NCI-H82 (cell line): ENCODE results near the gene MAP4K5.
"Not testable (repeated sequence)": the region's sequence is repeated elsewhere in the genome, so short reads cannot be mapped to it uniquely, and the experiment has no call there.

Experiments
- DNase-seq: peaks from one replicate; lab custom pipeline; 2025; lab: John Stamatoyannopoulos, UW

MAP4K5 gene

DNA sequence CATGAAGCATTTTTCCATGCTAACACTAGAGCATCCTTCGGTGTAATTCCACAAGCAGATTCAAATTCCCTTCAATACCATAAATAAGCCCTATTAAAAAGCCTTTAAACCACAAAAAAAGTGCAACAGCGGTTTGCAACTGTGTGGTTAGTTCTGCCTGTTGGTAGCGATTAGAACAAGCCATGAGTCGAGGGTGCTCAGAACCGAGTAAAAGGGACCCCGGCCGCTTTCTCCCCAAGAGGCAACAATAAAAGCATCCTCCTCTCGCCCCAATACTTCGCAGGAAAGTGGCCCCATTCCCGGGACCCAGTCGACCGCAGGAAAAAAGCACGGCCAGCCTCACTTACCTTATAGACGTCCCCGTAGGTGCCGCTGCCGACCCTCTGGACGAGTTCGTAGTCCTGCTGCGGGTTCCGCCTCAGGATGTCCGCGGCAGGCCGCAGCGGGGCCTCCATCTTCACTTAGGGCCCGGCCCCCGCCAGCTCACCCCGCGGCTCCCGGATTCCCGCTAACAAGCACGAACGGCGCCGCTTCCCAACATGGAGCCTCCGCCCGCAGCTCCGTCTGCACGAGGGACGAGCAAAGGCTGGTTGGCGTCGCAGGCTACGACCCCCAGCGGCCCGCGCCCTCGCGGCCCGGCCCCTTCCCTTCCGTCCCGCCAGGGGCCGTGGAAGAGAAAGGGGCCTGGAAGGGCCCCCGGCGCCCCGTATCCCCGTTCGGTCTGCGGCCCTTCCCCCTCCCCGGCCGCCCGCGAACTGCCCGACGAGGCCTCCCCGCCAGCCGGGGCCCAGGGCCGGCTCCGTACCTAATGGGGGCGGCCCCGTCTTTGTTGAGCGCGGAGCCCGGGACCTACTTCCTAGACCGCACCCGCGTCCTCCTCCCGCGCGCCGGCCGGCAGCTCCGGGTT lies 521 bp downstream of the MAP4K5 start:
- peak; percentile 64 for DNase-seq

DNA sequence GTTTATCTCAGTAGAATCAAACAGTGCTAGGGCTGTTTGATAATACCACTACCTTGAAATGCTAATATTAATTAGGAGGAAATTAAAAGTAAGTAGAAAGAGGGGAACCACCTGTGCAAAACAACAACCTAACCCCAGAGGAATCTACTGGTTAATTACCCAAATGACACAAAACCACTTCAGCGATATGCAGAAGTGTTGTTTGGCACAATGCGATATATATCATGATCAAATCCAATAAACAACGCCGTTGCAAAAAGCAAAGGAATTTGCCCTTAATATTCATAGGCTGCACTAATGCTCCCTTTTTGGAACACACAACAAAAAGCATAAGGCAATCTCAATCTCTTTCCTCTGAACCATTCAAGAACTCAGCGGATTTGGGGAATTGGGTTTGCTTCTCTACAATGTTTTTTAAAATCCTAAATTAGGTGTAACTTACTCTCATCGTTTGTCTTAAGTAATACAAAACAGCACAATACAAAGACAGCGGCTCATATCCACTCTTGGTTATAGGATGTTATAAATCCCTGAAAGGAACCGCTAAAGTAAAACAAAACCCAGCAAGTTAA lies 1.5 kb downstream of the MAP4K5 start:
- DNase-seq = no peak

DNA sequence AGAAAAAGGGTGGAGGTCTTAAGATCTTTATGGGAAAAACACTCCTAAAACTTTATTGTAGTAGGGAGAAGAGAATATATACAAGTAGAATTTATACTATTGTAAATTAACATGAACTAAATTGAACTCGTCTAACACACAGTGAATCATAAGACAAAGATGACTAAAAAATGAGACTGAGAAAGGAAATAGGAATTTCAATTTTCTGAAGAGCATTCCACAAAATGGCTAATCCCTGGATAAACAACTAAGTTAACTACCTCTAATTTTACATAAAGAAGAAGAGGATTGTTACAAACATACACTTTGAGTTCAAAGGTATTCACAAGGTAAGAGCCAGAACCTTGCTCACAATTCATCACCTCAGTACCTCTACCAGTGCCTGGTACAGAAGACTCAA lies 2.0 kb downstream of the MAP4K5 start:
- DNase-seq = no peak

DNA sequence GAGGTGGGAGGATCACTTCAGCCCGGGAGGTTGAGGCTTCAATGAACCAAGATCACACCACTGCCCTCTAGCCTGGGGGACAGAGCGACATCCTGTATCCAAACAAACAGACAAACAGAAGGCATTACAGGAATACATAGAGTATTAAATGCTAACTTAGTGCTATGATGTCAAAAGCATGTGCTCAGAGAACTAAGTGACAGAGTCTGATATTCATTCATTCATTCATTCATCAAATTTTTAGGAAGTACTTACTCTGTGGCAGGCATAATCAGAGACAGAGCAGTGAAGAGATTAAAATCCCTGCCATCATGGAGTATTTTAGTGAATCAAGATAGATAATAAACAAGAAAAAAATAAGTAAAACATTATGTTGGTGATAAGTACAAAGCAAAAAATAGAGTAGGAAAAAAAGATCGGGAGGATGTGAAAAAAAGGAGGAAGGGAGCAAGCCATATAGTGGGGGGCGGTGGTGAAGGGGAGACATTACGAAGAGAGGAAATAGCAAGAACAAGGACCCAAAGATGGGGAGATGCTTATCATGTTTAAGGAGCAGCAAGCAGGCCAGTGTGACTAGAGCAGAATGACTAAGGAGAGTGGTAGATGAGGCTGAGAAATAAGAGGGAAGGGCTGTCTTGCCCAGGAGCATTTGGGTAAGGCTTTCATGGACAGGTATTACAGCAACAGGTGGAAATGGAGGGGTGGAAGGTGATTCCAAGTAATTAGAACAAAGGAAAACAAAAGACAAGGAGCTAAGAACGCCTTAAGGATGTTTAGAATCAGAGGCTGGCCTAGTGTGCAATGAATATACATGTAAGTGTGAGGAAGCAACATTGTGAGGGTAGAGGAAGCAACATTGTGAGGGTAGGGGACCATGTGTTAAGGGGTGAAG lies 2.8 kb downstream of the MAP4K5 start:
- no peak for DNase-seq

DNA sequence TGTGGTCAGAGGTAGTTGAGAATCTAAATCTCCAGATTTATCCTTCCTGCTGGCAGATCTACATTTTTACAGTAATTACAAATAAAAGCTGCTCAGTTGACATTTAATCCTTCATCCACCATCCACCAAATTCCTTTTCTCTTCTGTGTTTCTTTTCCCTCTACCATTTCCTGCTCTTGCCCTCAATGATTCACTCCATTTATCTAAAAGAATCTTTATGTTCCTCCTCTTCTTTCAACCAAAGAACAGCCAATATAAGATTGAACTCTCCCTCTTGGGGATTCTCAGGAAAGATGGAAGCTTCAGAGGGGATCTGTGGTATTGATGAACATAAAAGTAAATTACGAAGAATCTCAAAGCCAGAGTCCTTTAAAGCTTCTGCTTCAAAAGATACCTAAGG lies 4.4 kb downstream of the MAP4K5 start:
- no peak for DNase-seq

DNA sequence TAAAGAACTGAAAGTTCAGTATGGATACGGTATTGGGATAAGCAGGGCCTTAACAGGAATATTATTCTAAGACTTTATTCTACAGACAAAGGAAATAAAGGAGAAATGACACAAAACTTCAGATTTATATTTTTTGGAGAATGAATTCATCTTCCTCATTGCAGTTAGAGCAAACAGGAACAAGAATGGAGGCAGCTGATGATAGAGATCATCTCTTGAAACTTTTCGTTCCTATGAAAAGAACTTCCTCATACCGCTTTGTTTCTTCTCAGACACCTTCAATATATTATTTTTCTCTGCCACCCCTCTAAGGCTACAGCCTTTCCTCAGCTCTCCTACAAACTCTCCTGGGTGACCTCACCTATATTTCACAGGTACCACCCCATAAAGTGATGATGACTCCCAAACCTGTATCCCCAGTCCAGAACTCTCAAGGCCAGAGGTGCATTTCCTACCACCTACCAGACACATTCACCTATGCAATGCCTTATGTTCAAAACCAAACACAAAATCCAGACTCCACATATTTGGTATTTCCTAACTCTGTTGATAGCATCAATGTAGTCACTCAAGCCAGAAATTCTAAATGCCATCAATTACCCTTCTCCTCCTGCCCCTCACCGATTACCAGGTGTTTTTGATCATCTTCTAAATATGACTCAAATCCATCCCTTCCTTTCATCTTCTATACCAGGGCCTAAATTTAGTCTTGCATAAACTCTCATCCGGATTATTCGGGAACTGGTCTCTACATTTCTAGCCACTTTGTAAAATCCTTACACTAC lies 7.4 kb downstream of the MAP4K5 start:
- no peak for DNase-seq

DNA sequence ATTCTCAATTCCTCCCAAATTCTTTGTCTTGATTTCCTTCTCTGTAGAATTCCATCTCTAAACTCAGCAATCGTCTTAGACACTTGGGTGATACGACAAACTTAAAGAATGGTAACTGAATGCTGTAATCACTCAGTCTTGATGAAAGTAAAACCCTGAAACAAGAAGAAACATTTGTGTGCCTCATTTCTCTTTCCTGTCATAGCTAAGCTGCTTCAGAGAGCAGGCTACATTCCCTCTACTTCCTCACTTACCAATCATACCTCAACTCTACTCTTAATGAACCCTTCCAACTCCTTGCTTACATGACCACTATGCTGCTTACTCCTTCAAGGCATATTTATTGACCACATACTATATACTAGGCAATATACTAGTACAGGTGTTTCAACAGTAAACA lies 8.3 kb downstream of the MAP4K5 start:
- no peak for DNase-seq

DNA sequence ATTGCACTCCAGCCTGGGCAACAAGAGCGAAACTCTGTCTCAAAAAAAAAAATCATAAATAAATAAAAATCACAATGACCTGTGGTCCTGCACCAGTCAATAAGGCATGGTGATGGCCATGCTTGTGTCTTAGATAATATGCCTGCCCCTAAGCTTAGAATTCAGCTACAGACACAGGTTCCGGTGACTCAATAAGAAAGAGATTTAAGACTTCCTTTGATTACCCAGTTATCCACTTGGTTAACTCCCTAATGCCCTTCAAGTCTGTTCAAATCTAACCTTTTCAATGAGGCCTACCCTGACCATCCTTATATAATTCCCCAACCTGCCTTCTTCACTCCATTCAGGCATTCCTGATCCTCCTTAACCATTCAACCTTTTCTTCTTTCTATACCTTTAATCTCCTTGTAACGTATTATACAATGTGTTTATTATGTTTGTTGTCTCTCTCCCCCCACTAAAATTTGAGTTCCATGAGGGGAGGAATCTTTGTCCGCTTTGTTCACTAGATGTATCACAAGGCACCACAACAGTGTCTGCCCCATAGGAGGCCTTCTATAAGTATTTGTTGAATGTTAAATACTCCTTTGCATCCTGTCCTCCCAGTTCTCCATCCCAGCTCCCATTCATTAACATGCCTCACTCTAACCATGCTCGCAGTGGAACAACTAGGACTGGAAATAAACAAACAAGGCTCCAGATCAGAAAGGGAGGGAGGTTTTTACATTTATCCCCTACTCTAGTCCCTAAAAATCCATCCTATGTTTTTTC lies 8.9 kb downstream of the MAP4K5 start:
- DNase-seq = no peak

DNA sequence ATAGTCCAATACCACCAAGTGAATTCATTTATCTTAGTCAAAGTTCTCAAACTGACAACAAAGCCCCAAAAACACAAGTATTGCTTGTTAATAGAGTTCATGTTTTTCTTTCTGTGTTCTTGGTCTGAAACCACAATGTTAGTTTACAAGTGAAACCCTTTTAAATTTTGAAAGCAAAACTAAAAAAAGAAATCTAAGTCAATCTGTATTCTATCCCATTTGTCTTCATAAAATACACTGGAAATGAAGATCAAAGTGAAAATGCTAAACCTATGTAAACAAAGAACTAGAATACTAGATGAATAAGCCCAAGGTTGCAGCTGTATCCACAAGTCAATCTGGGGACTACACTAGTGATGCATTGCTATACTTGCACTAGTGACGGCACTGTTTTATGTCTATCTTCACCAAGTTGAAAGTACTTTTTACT lies 10.4 kb downstream of the MAP4K5 start:
- no peak for DNase-seq

DNA sequence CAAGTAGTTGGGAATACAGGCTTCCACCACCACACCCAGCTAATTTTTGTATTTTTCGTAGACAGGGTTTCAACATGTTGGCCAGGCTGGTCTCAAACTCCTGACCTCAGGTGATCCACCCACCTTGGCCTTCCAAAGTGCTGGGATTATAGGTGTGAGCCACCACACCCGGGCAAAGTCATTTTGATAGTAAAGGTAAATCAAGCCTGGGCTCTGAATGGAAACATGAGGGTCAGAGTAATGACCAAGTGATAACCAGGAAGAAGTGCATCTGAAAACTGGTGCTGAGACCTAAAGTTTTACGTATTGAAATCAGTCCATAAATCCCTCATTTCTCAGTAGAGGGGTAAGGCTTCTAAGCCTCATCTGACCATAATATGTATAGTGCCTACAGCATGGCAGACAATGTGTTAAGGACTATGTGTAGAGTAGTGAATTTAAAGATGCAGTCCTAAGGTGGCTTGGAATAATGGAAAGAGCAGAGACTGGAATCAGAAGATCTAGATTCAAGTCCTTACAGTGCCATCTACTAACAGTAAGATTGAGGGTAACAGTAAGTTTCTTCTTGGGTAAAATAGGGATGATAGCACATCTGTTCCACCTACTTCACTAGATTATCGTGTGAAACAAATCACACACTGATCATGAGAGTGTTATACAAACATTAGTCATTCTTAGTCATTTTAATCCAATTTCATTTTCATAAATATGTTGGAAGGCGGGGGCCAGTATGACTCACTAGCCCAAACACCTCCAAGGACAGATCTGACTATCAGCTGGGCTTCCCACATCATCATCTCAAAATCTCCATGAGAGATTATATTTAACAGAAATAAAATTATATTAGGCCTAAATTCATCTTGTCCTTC lies 11.2 kb downstream of the MAP4K5 start:
- peak; percentile 45 for DNase-seq

DNA sequence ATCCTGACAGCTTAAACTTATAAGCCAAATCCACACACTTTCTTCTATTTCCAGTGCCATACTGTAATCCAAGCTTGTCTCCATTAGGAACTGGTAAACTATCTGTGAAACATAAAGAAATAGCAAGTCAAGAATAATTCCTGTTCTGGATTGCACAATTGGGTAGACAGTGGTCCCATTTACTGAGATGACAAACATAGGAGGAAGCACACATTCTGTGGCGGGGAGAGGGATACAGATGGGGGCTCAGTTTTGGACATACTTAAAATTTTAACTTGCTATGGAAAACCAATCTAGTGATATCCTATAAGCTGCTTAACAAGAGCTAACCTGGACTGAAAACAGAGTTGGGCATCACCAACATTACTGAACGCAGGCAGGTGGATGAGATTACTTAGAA lies 16.3 kb downstream of the MAP4K5 start:
- DNase-seq = peak; percentile 91

DNA sequence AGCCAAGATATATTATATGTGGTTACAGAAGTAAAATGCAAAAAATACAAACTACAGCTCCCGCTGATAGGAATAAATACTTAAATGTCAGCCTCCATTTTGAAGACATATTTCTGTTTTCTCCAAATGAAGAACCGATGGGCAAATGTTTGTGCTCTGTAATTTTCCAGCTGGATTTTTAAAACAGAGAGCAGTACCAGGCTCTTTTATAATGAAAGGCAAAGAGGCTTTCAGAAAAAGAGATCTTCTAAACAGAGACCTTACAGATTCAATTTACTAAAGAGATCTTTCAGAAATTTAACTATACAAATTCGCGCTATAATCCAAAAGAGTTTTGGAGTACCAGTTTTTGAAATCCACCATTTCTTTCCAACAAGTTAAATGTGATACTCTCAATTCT lies 19.9 kb downstream of the MAP4K5 start:
- no peak for DNase-seq

DNA sequence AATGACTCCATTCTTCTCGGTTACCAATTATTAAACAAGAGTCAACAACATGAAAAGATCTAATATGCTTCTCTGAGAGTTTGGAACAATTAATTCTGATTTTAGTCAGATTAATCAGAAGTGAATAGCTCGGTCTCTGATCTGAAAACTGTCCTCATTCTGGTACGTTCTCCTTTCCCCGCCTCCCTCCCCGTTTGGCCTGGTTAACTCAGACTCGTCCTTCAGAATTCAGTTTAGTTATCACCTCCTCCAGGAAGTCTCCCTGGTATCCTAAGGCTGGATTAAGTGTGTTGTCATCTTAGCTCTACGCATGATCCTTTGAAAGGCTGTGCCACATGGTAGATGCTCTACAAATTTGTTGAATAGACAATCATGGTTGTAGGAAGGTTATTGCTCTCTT lies 22.2 kb downstream of the MAP4K5 start:
- no peak for DNase-seq

DNA sequence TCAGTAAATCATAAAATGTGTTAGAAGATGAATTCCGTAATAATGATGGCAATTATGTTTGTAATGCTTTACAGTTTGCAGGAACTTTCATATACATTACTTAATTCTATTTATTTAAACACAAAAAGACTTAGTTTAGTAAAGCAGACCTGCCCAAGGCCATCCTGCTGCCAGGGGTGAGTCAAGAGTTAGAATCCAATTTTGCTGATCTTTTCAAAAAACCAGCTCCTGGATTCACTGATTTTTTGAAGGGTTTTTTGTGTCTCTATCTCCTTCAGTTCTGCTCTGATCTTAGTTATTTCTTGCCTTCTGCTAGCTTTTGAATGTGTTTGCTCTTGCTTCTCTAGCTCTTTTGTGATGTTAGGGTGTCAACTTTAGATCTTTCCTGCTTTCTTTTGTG lies 25.3 kb downstream of the MAP4K5 start:
- DNase-seq = not testable (repeated sequence)

DNA sequence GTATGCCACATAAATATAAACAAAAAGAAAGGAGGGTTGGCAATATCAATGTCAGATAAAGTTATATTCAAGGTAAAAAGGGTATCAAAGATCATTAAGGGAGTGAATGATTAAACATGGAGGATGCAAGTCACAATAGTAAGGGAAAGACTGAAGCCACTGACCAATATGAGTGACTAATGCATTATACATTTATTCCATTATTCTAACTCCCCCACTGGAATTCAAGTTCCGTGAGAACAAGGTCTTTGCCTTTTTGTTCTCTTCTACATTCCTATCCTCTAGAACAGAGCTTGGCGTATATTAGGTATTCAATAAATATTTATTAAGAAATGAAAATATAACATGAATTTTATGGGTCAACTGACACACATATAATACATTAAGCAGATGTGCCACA lies 30.7 kb downstream of the MAP4K5 start:
- DNase-seq = no peak

DNA sequence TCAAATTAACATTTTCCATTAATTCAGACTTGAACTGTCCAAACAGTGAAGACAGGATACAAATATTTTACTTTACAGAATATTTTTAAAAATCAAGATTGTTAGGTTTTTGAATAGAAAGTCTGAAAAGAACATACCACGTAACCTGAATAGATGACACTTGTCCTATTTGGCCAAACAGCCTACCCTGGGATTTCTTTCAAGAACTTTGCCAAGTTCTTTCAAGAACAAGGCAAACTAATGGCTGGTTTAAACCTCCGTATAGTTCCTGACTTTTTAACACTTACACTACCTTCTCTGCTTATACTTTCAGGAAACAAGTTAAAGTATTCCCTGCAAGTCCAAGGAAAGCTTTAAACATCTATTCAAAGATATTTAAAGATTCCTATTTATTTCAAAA lies 35.0 kb downstream of the MAP4K5 start:
- no peak for DNase-seq

DNA sequence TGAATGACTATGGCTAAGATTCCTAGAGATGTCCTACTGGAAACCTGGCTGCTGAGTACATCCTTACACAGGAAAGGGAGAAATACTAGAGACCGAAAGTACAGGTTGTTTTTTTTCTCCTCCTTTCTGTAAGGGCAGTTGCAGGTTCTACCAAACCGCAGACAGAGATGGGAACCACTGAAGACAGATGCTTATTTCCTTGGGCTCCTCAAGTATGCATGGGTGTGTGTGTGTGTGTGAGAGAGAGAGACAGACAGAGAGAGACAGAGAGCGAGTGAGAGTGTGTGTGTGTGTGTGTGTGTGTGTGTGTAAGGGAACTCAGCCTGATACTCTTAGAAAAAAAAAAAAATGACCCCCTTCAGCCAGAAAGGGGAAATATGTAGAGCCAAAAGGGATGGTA lies 42.5 kb downstream of the MAP4K5 start:
- DNase-seq = no peak

DNA sequence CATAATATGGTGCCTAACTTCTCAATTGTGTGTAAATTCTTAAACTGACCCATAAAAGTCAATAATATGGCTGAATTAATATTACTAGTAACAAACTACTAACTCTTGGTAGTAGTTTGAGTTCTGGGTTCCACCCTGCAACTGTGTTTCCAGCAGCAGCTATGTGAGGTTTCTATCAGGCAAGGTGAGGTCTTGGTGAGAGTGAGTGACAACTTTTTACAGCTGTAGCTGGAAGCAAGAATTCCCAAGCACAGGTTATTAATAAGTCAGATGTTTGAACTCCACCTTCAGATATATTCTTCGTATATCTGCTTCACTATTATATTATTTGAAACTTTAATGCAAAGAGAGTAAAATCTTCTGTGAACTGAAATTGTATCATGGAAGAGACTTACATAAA lies 43.8 kb downstream of the MAP4K5 start:
- DNase-seq = no peak

DNA sequence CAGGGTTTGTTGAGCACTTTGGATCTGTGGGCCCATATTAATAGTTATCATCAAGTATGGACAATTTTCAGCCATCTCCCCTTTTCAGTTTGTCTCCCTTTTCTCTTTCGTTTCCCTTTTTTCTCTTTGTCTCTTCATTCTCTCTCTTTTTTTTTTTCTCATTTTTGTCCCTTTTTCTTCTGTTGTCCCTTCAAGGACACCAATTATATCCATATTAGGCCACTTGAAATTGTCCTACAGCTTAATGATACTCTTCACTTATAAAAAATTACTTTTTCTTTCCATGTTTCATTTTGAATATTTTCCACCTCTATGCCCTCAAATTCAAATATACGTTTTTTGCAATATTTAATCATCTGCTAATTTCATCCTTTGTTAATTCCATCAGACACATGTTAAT lies 53.3 kb downstream of the MAP4K5 start:
- no peak for DNase-seq

DNA sequence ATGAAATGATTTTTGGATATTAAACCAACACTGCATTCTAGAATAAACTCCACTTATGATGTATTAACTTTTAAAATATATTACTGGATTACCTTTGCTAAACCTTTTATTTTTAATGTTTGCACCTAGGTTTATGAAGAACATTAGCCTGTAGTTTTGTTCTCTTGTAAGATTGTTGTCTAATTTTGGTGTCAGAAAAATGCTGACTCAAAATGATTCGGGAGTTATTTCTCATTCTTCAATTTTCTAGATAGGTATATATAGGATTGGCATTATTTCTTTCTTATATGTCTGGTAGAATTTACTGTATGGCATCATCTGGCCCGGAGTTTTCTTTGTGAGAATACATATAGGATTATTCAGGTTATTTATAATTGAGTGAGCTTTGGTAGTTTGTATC lies 54.6 kb downstream of the MAP4K5 start:
- DNase-seq = no peak
